NCI-H774 (cell line): ENCODE measurements around the gene NOS1.
"Not testable (repeated sequence)": the region's sequence is repeated elsewhere in the genome, so short reads cannot be mapped to it uniquely, and the experiment has no call there.

Experiments
- DNase-seq: peaks from one replicate; lab custom pipeline; 2025; lab: John Stamatoyannopoulos, UW

NOS1 gene

GRCh38 chr12:117361347-117361751, at the start of gene NOS1:
Gene NOS1 (minus strand): TSS chr12:117361626. CDS start chr12:117331069, 30,557 bp downstream.
- no peak for DNase-seq

DNA sequence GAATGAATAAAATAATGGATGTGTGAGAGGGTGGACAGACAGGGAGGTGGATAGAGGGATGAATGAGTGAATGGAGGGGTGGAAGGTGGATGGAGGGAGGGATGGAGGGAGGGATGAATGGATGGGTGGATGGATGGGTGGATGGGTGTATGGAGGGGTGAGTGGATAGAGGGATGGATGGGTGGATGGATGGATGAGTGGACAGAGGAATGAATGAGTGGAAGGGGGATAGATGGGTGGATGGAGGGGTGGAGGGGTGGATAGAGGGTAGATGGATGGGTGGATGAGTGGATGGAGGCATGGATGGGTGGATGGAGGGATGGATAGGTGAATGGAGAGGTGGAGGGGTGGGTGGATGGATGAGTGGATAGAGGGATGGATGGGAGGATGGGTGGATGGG, 47.9 kb upstream of the NOS1 start:
- DNase-seq = no peak

DNA sequence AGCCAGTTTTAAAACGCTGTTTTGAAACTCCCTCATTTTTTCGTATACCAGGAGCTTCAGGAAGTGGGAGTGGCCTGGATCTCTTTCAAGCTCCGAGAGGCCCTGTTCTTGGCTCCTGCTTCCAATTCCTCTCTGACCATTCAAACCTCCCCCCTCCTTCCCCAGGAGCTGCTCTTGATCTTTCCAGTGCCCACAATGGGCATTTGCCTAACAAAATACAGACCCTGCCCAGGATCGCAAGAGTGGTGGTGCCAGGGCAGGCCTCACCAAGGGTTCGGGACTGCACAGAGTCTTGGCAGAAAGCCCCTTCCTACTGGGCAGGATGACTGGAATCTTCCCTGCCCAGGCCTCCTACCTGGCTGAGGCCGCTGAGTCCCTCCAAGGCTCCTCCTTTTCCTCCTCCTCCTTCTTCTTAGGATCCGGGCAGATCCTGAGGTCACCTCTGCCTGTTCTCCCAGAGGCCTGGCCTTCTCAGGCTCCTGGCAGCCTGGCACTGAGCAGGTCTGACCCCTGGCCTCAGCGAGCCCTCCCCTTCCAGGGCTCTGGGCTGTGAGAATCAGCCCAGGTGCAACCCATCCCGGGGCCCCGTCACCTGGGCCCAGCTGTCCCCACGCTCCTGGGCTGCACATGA, 46.9 kb upstream of the NOS1 start:
- DNase-seq = no peak

- no peak for DNase-seq
These were observed 43.5 kb upstream of the NOS1 start for GRCh38 chr12:117404940-117405339.

- no peak for DNase-seq
These were observed 42.9 kb upstream of the NOS1 start for GRCh38 chr12:117404203-117404853.

GRCh38 chr12:117403586-117404139, 42.2 kb upstream of the NOS1 start:
- DNase-seq = no peak

GRCh38 chr12:117402363-117402762, 40.9 kb upstream of the NOS1 start:
- DNase-seq = no peak

GRCh38 chr12:117400912-117401311, 39.5 kb upstream of the NOS1 start:
- DNase-seq = no peak

DNA sequence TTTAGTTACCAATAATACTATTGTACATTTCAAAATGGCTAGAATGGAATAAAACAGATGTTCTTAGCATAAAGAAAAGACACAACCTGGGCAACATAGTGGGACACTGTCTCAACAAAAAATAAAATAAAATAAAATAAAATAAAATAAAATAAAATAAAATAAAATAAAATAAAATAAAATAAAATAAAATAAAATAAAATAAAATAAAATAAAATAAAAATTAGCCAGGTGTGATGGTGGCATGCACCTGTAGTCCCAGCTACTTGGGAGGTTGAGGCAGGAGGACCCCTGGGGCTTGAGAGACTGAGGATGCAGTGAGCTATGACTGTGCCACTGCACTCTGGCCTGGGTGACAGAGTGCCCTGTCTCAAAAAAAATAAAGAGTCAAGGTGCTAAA, 37.1 kb upstream of the NOS1 start:
- not testable (repeated sequence) for DNase-seq

- DNase-seq = no peak
These were observed 34.3 kb upstream of the NOS1 start for GRCh38 chr12:117395766-117396165.

- no peak for DNase-seq
These were observed 33.1 kb upstream of the NOS1 start for GRCh38 chr12:117394491-117394890.

- DNase-seq = no peak
These were observed 32.2 kb upstream of the NOS1 start for GRCh38 chr12:117393656-117394055.

- no peak for DNase-seq
These were observed 29.4 kb upstream of the NOS1 start for GRCh38 chr12:117390866-117391265.

GRCh38 chr12:117388951-117389446, 27.6 kb upstream of the NOS1 start:
- DNase-seq = no peak

GRCh38 chr12:117387832-117388231, 26.4 kb upstream of the NOS1 start:
- no peak for DNase-seq

DNA sequence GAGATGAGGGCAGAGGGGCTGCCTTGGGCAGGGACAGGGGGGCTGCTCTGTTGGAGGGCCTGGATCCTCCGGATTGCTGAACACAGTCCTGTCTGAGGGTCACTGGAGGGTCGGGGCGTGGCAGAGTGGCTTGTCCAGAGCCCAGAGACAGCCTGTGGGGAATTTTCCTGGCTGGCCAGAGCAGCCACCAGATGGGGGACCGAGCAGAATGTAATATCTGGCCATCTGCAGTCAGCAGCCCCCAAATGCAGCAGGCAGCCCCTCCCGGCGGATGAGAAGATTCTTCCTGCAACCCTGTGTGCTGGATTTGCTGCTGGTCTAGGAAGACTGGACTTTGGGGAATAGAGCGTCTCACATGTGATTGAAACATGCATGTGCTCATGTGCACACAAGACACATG, 23.3 kb upstream of the NOS1 start:
- DNase-seq = no peak

GRCh38 chr12:117380083-117380482, 18.7 kb upstream of the NOS1 start:
- DNase-seq = no peak

DNA sequence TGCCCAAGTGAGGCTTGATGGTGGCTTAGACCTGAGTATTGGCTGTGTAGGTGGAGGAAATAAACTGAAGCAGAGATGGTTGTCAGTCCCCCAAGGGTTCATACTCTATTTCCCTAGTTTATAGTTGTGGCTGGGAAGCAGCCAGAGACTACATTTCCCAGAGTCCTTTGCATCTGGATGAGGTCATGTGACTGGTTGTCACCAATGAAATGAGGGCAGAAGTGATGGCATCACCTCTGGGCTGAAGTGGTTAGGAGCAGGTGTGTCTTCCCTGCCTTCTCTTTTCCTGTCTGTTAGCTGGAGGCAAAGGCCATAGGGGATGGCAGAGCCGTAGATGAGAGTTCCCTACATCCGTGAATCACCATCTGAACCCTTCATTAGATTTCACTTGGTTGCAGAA, 16.3 kb upstream of the NOS1 start:
- DNase-seq = peak; percentile 24

DNA sequence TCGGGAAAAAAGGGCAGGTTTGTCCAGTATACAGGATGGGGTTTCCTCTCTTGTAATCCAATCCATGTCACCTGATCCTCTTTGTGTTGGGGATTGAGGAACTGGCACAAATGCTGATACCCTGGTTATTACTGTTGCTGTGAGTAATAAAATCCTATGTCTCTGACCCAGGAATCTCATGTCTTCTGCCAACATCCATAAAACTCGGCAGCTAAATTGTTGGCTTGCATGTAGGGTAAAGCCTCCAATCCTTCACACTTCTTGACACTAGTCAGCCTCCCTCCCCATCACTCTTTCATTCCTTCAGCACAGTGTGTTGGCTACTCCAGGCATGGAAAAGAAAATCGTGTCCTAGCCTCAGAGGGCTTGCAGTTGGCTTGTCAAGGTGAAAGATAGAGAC, 9.2 kb upstream of the NOS1 start:
- DNase-seq = no peak

DNA sequence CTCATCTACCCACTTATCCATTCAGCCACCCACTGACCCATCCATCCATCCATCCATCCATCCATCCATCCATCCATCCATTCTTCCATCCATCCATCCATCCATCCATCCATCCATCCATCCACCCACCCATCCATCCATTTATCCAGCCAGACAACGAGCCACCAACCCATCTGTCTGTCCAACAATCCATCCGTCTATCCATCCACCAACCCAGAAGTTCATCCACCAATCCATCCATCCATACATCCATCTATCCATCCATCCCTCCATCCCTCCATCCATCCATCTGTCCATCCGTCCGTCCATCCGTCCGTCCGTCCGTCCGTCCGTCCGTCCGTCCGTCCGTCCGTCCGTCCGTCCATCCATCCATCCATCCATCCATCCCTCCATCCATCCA, 8.6 kb upstream of the NOS1 start:
- not testable (repeated sequence) for DNase-seq

- DNase-seq = peak; percentile 77
These were observed 5.7 kb upstream of the NOS1 start for GRCh38 chr12:117367006-117367638.

GRCh38 chr12:117365049-117365616, 3.7 kb upstream of the NOS1 start:
- DNase-seq = no peak
